Pancreas (tissue), 10 donors: Measurements from ENCODE around the gene BORCS8. TPM values are rescaled to one million over a fixed set of nuclear protein-coding genes. Genes with fewer than 3 reads are reported as not detected.
"Not testable (repeated sequence)": the region's sequence is repeated elsewhere in the genome, so short reads cannot be mapped to it uniquely, and the experiment has no call there.

Experiments used
- ATAC-seq, 4 donors: fragments of 200-7000 bp; cut with Tn5 transposase; one replicate each; pipeline versions ENCODE4 v1.8.0 to v1.9.1; 2020; ENCODE audit warnings: mild to moderate bottlenecking in 4 of 4, moderate library complexity in 4 of 4
- DNase-seq, 6 donors: peaks; one replicate each; pipeline ENCODE4 v3.0.0-alpha.2; 2020
- FAIRE-seq: peaks from 2 replicates; lab custom pipeline; 2012; peaks lifted over from hg19 to GRCh38; lab: Jason Lieb, UNC
- H3K27ac ChIP-seq, 4 donors: fragments of 200-600 bp; sonication (generic); 1 replicate in 3 of 4; 2 replicates in 1 of 4; pipeline versions ENCODE4 v1.5.0 to v1.8.0; 2020
- H3K27me3 ChIP-seq, 4 donors: fragments of 200-600 bp; one replicate each; pipeline ENCODE4 v1.8.0; 2021
- H3K36me3 ChIP-seq, 3 donors: fragments of 200-600 bp; sonication (generic) in 1 of 3; one replicate each; pipeline versions ENCODE4 v1.5.0 to v1.8.0; 2020 to 2021
- H3K4me1 ChIP-seq, 3 donors: fragments of 200-600 bp; one replicate each; pipeline ENCODE4 v1.8.0; 2021
- H3K4me3 ChIP-seq, 4 donors: fragments of 200-600 bp; sonication (generic) in 2 of 4; one replicate each; pipeline versions ENCODE4 v1.5.0 to v1.8.0; 2020 to 2021
- H3K9me3 ChIP-seq, 4 donors: fragments of 200-600 bp; one replicate each; pipeline ENCODE4 v1.8.0; 2021
- CTCF ChIP-seq, 4 donors: fragments of 200-600 bp; sonication (generic) in 3 of 4; IDR thresholded peaks; one replicate each; pipeline versions ENCODE4 v1.5.0 to v1.8.0; 2021; ENCODE audit warnings: antibody characterized with exemption in 4 of 4
- WGBS, 2 donors: extraction: QIAGEN DNeasy Blood & Tissue Kit; methylation state at CpG; one replicate each; pipeline ENCODE4 v1.1.7; 2013; 5-methylcytosine and 5-hydroxymethylcytosine counted together
- intact Hi-C, 3 donors: fragments of 100-400 bp; cut with DNase I; formaldehyde crosslinking; loops; one replicate each; pipeline versions ENCODE4 v1.11.1 to v1.14.2; 2022
- polyA plus RNA-seq, 2 donors: library from polyadenylated mRNA; stranded (reverse); fragments of 200-250 nt; gene quantifications; one replicate each; pipeline ENCODE4 v1.2.3, GENCODE V29; 2013
- total RNA-seq, 6 donors: library from RNA; stranded (reverse); fragmentation: NEBNext Ultra II Directional in 4 of 6; extraction: Animal tissue kit (Norgen Biotek cat#: 25700) in 4 of 6; gene quantifications; one replicate each; pipeline versions ENCODE4 v1.2.1 to v1.2.4, GENCODE V29; 2021 to 2023
- donor health status: healthy with polysubstance abuse.
- donor health status: DM: no; HTN: no; CAD: no; lungs with moderate emphysema.
- donor health status: DM: no; HTN: no; CAD: no.
- donor health status: control.
- donor health status: control.
- donor health status: Bipolar disorder and iron deficiency.
- donor health status: DM: yes; HTN: yes; CAD: no.
- donor health status: DM: no; HTN: no; CAD: no.
- donor health status: DM: no; HTN: no; CAD: no.
- donor health status: DM: yes; HTN: yes; CAD: no.

The BORCS8 gene
- total and polyA plus RNA-seq, 8 donors, result 7.2 to 28.9 (median 10.9) TPM

- Histone ChIP-seq H3K27me3 (no peaks in the 10 kb centered on the region), H3K27ac (no peak overlapping the region), H3K36me3 (no peaks in the 10 kb centered on the region), H3K4me1 (peaks cover 0 to 6% (median 0%) of the 10 kb centered on the region in 3 donors), H3K9me3 (no peaks in the 10 kb centered on the region), H3K4me3 (no peak overlapping the region)
- no peak for DNase-seq
- WGBS, 2 donors, result 43 to 44% methylated on average over 5 of the region's 5 CpGs
- no peak for ATAC-seq
- intact Hi-C loops, result loop anchor here in 2 of 3 donors (5.0 to 10.0 kb wide), 2 partner anchors 85 to 88 kb away; no protein-coding TSS in a partner anchor
- no peak for FAIRE-seq
- no peak for TF ChIP-seq CTCF (IDR thresholded peaks at IDR 0.05)
Measured at GRCh38 chr19:19139876-19140229, 52.1 kb downstream of the BORCS8 start.

- H3K27me3 ChIP-seq, result no peaks in the 10 kb centered on the region
- H3K27ac ChIP-seq, result peak within 1 kb of the TSS in 3 of 4 donors; percentile 31 to 50 (median 49)
- H3K4me3 ChIP-seq, result peak within 1 kb of the TSS; percentile 46 to 63 (median 61)
- H3K9me3 ChIP-seq, result no peaks in the 10 kb centered on the region
- ATAC-seq (peak; percentile 98 to 100 (median 99)), FAIRE-seq (no peak), DNase-seq (peak; percentile 92 to 99 (median 98))
- peaks cover 0 to 6% (median 0%) of the 10 kb centered on the region in 3 donors for H3K4me1 ChIP-seq
- WGBS, 2 donors, result 2 to 3% methylated on average over 42 of the region's 42 CpGs
- TF ChIP-seq CTCF (IDR thresholded peaks at IDR 0.05), result no peak
- intact Hi-C loops, result loop anchor here in 1 of 3 donors (10.0 kb wide), 1 partner anchor 84 kb away; no protein-coding TSS in a partner anchor
- H3K36me3 ChIP-seq, result no peaks in the 10 kb centered on the region
Measured at GRCh38 chr19:19138109-19138981, 53.6 kb downstream of the BORCS8 start, which contains the start of gene TMEM161A. Gene TMEM161A (minus strand): TSS chr19:19138478. CDS start chr19:19138428, 50 bp downstream.

- ATAC-seq (peak; percentile 13 to 37 (median 19)), FAIRE-seq (no peak), DNase-seq (peak in 4 of 6 donors; percentile 22 to 82 (median 46))
- Histone ChIP-seq H3K4me1 (peaks cover 0 to 6% (median 0%) of the 10 kb centered on the region in 3 donors), H3K36me3 (no peaks in the 10 kb centered on the region), H3K9me3 (no peaks in the 10 kb centered on the region), H3K4me3 (peak overlapping the region; percentile 46 to 63 (median 61)), H3K27ac (no peak overlapping the region), H3K27me3 (no peaks in the 10 kb centered on the region)
- whole genome bisulfite sequencing, 2 donors, result 5 to 6% methylated on average over 25 of the region's 25 CpGs
- TF ChIP-seq CTCF (IDR thresholded peaks at IDR 0.05), result no peak
- intact Hi-C loops, result loop anchor here in 1 of 3 donors (10.0 kb wide), 1 partner anchor 83 kb away; no protein-coding TSS in a partner anchor
Measured at GRCh38 chr19:19137556-19138108, 54.3 kb downstream of the BORCS8 start.

- FAIRE-seq, H3K27ac ChIP-seq, H3K9me3 ChIP-seq, H3K27me3 ChIP-seq, DNase-seq, H3K4me3 ChIP-seq, H3K4me1 ChIP-seq, ATAC-seq, H3K36me3 ChIP-seq: not testable (repeated sequence)
- intact Hi-C loops, result loop anchor here in 1 of 3 donors (10.0 kb wide), 1 partner anchor 81 kb away; no protein-coding TSS in a partner anchor
- WGBS, 2 donors, result 73 to 86% methylated on average over 6 of the region's 6 CpGs
Measured at GRCh38 chr19:19135713-19136112, 56.2 kb downstream of the BORCS8 start.

- FAIRE-seq, result no peak
- no peak for TF ChIP-seq CTCF (IDR thresholded peaks at IDR 0.05)
- ATAC-seq, result peak in 3 of 4 donors; percentile 11 to 51 (median 22)
- peaks cover 0 to 6% (median 0%) of the 10 kb centered on the region in 3 donors for H3K4me1 ChIP-seq
- H3K27ac ChIP-seq, result no peak overlapping the region
- H3K27me3 ChIP-seq, result no peaks in the 10 kb centered on the region
- no peaks in the 10 kb centered on the region for H3K9me3 ChIP-seq
- no peak overlapping the region for H3K4me3 ChIP-seq
- 30 to 34% methylated on average over 21 of the region's 21 CpGs for WGBS, 2 donors
- no peaks in the 10 kb centered on the region for H3K36me3 ChIP-seq
- peak in 5 of 6 donors; percentile 20 to 73 (median 67) for DNase-seq
- intact Hi-C loops, result loop anchor here in 1 of 3 donors (10.0 kb wide), 1 partner anchor 80 kb away; no protein-coding TSS in a partner anchor
Measured at GRCh38 chr19:19134687-19135158, 57.2 kb downstream of the BORCS8 start.
